ENCODE data around the gene TFIP11.

- TF ChIP-seq CTCF (IDR thresholded peaks at IDR 0.05) (no peak), EZH2 (IDR thresholded peaks at IDR 0.05; ENCODE audit: borderline replicate concordance, insufficient read depth, low read depth, low read length, poor library complexity, severe bottlenecking) (no peak)
These were observed 29.2 kb downstream of the TFIP11 start for GRCh38 chr22:26483043-26483438.

Measured in B cell (primary cell).